PC-3 (cell line): ENCODE results near the gene SAP30BP. TPM values are rescaled to one million over a fixed set of nuclear protein-coding genes. Genes with fewer than 3 reads are reported as not detected.

Source experiments
- ATAC-seq: fragments of 200-7000 bp; cut with Tn5 transposase; 2 replicates; pipeline ENCODE4 v1.9.1; 2020; ENCODE audit warnings: mild to moderate bottlenecking, moderate library complexity
- BruUV-seq: library from RNA; stranded (reverse); fragments of 400-500 nt; replicated peaks from 2 replicates; lab custom pipeline; 2021; lab: Mats Ljungman, UMichigan
- CTCF ChIA-PET: fragments of 300-600 bp; sonication (Branson Sonifier 250); formaldehyde crosslinking; loops from one replicate; lab custom pipeline; 2022; ENCODE audit warnings: antibody characterized with exemption; lab: Charles Lee
- POLR2A ChIA-PET: fragments of 300-600 bp; sonication (Branson Sonifier 250); formaldehyde crosslinking; loops from one replicate; lab custom pipeline; 2022; ENCODE audit warnings: antibody characterized with exemption; ENCODE audit not compliant: unreplicated experiment; lab: Charles Lee
- DNase-seq: peaks from one replicate; pipeline ENCODE4 v3.0.0-alpha.2; 2015
- H2AFZ ChIP-seq: fragments of 300-600 bp; sonication (generic); 2 replicates; pipeline ENCODE4 v1.6.0; 2016; ENCODE audit warnings: antibody characterized with exemption, low read length
- H3F3A ChIP-seq: fragments of 300-600 bp; sonication (generic); one replicate; pipeline ENCODE4 v1.6.0; 2017; ENCODE audit warnings: antibody characterized with exemption, low read length, control low read depth, mild to moderate bottlenecking; ENCODE audit not compliant: unreplicated experiment
- H3K27ac ChIP-seq: fragments of 300-600 bp; sonication (generic); 2 replicates; pipeline ENCODE4 v1.5.1; 2016; ENCODE audit warnings: mild to moderate bottlenecking, low read length
- H3K27me3 ChIP-seq: fragments of 300-600 bp; sonication (generic); 2 replicates; pipeline ENCODE4 v1.6.1; 2016; ENCODE audit warnings: low read length, mixed read lengths
- H3K36me3 ChIP-seq: fragments of 300-600 bp; sonication (generic); 2 replicates; pipeline ENCODE4 v1.6.1; 2016; ENCODE audit warnings: low read depth, mixed run types, low read length, mixed read lengths
- H3K4me1 ChIP-seq: fragments of 300-600 bp; sonication (generic); 2 replicates; pipeline ENCODE4 v1.5.1; 2016; ENCODE audit warnings: low read length; ENCODE audit not compliant: insufficient read depth
- H3K4me2 ChIP-seq: fragments of 300-600 bp; sonication (generic); 2 replicates; pipeline ENCODE4 v1.6.0; 2016; ENCODE audit warnings: low read length
- H3K4me3 ChIP-seq: fragments of 300-600 bp; sonication (generic); 2 replicates; pipeline ENCODE4 v1.5.1; 2016; ENCODE audit warnings: mild to moderate bottlenecking, low read length, mixed read lengths
- H3K79me2 ChIP-seq: fragments of 300-600 bp; sonication (generic); 2 replicates; pipeline ENCODE4 v1.6.1; 2017; ENCODE audit warnings: low read length, mixed read lengths
- H3K9ac ChIP-seq: fragments of 300-600 bp; sonication (generic); 2 replicates; pipeline ENCODE4 v1.6.0; 2016; ENCODE audit warnings: mild to moderate bottlenecking, low read length
- H3K9me2 ChIP-seq: fragments of 300-600 bp; sonication (generic); replicated peaks from 2 replicates; pipeline ENCODE4 v1.6.1; 2016; ENCODE audit warnings: mixed run types, low read length, mixed read lengths
- H3K9me3 ChIP-seq: fragments of 300-600 bp; sonication (generic); 2 replicates; pipeline ENCODE4 v1.6.1; 2016; ENCODE audit warnings: low read length, mixed read lengths
- H4K20me1 ChIP-seq: fragments of 300-600 bp; sonication (generic); 2 replicates; pipeline ENCODE4 v1.6.1; 2016; ENCODE audit warnings: low read length, mixed read lengths
- CTCF ChIP-seq: fragments of 300-600 bp; sonication (generic); conservative IDR thresholded peaks from 2 replicates; pipeline ENCODE4 v1.5.1; 2017; ENCODE audit warnings: antibody characterized with exemption, low read depth, mild to moderate bottlenecking, low read length
- EZH2 ChIP-seq: fragments of 300-600 bp; sonication (generic); IDR thresholded peaks from one replicate; pipeline ENCODE4 v1.6.1; 2017; ENCODE audit warnings: antibody characterized with exemption, mild to moderate bottlenecking, low read length; ENCODE audit not compliant: unreplicated experiment
- EZH2phosphoT487 ChIP-seq: fragments of 300-600 bp; sonication (generic); IDR thresholded peaks from 2 replicates; pipeline ENCODE4 v1.6.1; 2018; ENCODE audit warnings: mild to moderate bottlenecking, antibody characterized with exemption, low read length, borderline replicate concordance
- intact Hi-C: fragments of 100-400 bp; cut with micrococcal nuclease; formaldehyde crosslinking; loops from 2 replicates; pipeline ENCODE4 v1.9.0; 2023
- total RNA-seq: library from RNA; depleted of rRNA; stranded (reverse); fragments of >200 nt; gene quantifications from 2 replicates; pipeline ENCODE4 v1.2.3, GENCODE V29; 2014

The SAP30BP gene
- total RNA-seq, 1 experiment from 2014 or later: 97.8 TPM

GRCh38 chr17:75727391-75727790, 60.3 kb downstream of the SAP30BP start:
- 0 out of 2 replicates have a peak, but pooled peaks cover 12% of the 10 kb centered on the region for H4K20me1 ChIP-seq
- no peaks in the 10 kb centered on the region for H3K9me2 ChIP-seq
- no peak overlapping the region for H3K4me3 ChIP-seq
- H3K36me3 ChIP-seq: peaks cover 67% of the 10 kb centered on the region
- peaks cover 29% of the 10 kb centered on the region for H3K79me2 ChIP-seq
- DNase-seq (no peak), ATAC-seq (no peak)
- no TSS peak for BruUV-seq
- no peak overlapping the region for H2AFZ ChIP-seq
- ChIA-PET CTCF (no interaction called here), POLR2A (interaction anchor here (0.6 kb wide), 1 partner anchor 38 kb away, joined by 3 read pairs; no protein-coding TSS in a partner anchor)
- no peak overlapping the region for H3K27ac ChIP-seq
- H3K4me1 ChIP-seq: peaks cover 21% of the 10 kb centered on the region
- H3F3A ChIP-seq: no peaks in the 10 kb centered on the region
- no peak overlapping the region for H3K9ac ChIP-seq
- intact Hi-C loops: no loop called here
- no peaks in the 10 kb centered on the region for H3K27me3 ChIP-seq
- no peak overlapping the region for H3K4me2 ChIP-seq
- H3K9me3 ChIP-seq: no peaks in the 10 kb centered on the region
- TF ChIP-seq EZH2: no peak

- Histone ChIP-seq H3K4me1 (peaks cover 1% of the 10 kb centered on the region), H4K20me1 (0 out of 2 replicates have a peak, but pooled peaks cover 5% of the 10 kb centered on the region), H3K27ac (no peak overlapping the region), H3K9me3 (no peaks in the 10 kb centered on the region), H3K27me3 (no peaks in the 10 kb centered on the region), H3K9ac (no peak overlapping the region), H2AFZ (no peak overlapping the region), H3K36me3 (peaks cover 73% of the 10 kb centered on the region), H3K9me2 (no peaks in the 10 kb centered on the region), H3K79me2 (peaks cover 10% of the 10 kb centered on the region), H3F3A (no peaks in the 10 kb centered on the region), H3K4me2 (no peak overlapping the region), H3K4me3 (no peak overlapping the region)
- ATAC-seq (peak; percentile 6; the same call in 1 of the 2 replicates), DNase-seq (no peak)
- no peak for TF ChIP-seq EZH2phosphoT487
- no peak for TF ChIP-seq CTCF
- TF ChIP-seq EZH2: no peak
- CTCF ChIA-PET: no interaction called here
- BruUV-seq: no TSS peak
- intact Hi-C loops: no loop called here
- POLR2A ChIA-PET: no interaction called here
Observed at GRCh38 chr17:75729351-75729750, 62.2 kb downstream of the SAP30BP start.

GRCh38 chr17:75730065-75730464, 62.9 kb downstream of the SAP30BP start:
- H3K4me2 ChIP-seq: no peak overlapping the region
- no peaks in the 10 kb centered on the region for H3K9me3 ChIP-seq
- ATAC-seq (no peak), DNase-seq (no peak)
- no peaks in the 10 kb centered on the region for H3K27me3 ChIP-seq
- H3K27ac ChIP-seq: no peak overlapping the region
- TF ChIP-seq EZH2phosphoT487: no peak
- no peak for TF ChIP-seq CTCF
- no peak for TF ChIP-seq EZH2
- peaks cover 3% of the 10 kb centered on the region; the same call in 1 of the 2 replicates for H3K79me2 ChIP-seq
- no peaks in the 10 kb centered on the region for H3F3A ChIP-seq
- no peak overlapping the region for H3K9ac ChIP-seq
- no peak overlapping the region for H2AFZ ChIP-seq
- intact Hi-C loops: no loop called here
- H3K36me3 ChIP-seq: peaks cover 70% of the 10 kb centered on the region
- ChIA-PET CTCF (no interaction called here), POLR2A (no interaction called here)
- BruUV-seq: no TSS peak
- no peaks in the 10 kb centered on the region for H3K9me2 ChIP-seq
- no peaks in the 10 kb centered on the region for H3K4me1 ChIP-seq
- no peak overlapping the region for H3K4me3 ChIP-seq
- H4K20me1 ChIP-seq: no peaks in the 10 kb centered on the region
